Measurements from ENCODE around the gene MMEL1.

- TF ChIP-seq CTCF (IDR thresholded peaks at IDR 0.05; ENCODE audit: insufficient read depth, low read length) (no peak), REST (IDR thresholded peaks at IDR 0.05; ENCODE audit: insufficient replicate concordance, low read depth) (no peak), POLR2AphosphoS5 (IDR thresholded peaks at IDR 0.05; ENCODE audit: low read depth) (no peak), SPI1 (IDR thresholded peaks at IDR 0.05; ENCODE audit: borderline replicate concordance, low read depth) (no peak), GABPA (IDR thresholded peaks at IDR 0.05; ENCODE audit: low read depth) (no peak)
Observed at GRCh38 chr1:2541619-2542245, 91.1 kb downstream of the MMEL1 start.
